Gastroesophageal sphincter (tissue), 4 donors: ENCODE results near the gene FNDC3B. TPM values are rescaled to one million over a fixed set of nuclear protein-coding genes. Genes with fewer than 3 reads are reported as not detected.

ENCODE experiments used
- ATAC-seq: fragments of 150-250 bp; one replicate; pipeline ENCODE4 v1.9.1; 2016; ENCODE audit warnings: mild to moderate bottlenecking, moderate library complexity
- H3K27ac ChIP-seq, 4 donors: fragments of 200-600 bp; sonication (generic) in 3 of 4; 1 replicate in 3 of 4; 2 replicates in 1 of 4; pipeline ENCODE4 v1.5.1; 2016 to 2019
- H3K27me3 ChIP-seq: fragments of 200-600 bp; sonication (generic); one replicate; pipeline ENCODE4 v1.5.1; 2019
- H3K36me3 ChIP-seq, 2 donors: fragments of 200-600 bp; sonication (generic); one replicate each; pipeline ENCODE4 v1.5.1; 2019; ENCODE audit warnings: control low read depth in 1 of 2
- H3K4me1 ChIP-seq, 3 donors: fragments of 200-600 bp; sonication (generic); 1 replicate in 2 of 3; 2 replicates in 1 of 3; pipeline ENCODE4 v1.5.1; 2016 to 2019; ENCODE audit warnings: control low read depth in 2 of 3
- H3K4me3 ChIP-seq, 2 donors: fragments of 200-600 bp; sonication (generic); one replicate each; pipeline ENCODE4 v1.5.1; 2019; ENCODE audit warnings: mild to moderate bottlenecking in 1 of 2, moderate library complexity in 1 of 2
- H3K9me3 ChIP-seq, 3 donors: fragments of 200-600 bp; sonication (generic); one replicate each; pipeline ENCODE4 v1.5.1; 2017 to 2019; ENCODE audit warnings: control low read depth in 2 of 3
- EP300 ChIP-seq: sonication (generic); formaldehyde crosslinking; IDR thresholded peaks from one replicate; pipeline ENCODE4 v1.6.1; 2017; ENCODE audit warnings: antibody characterized with exemption, mild to moderate bottlenecking
- POLR2A ChIP-seq, 2 donors: fragments of 450-650 bp; IDR thresholded peaks; one replicate each; pipeline ENCODE4 v1.6.1; 2017; ENCODE audit warnings: antibody characterized with exemption in 2 of 2, mild to moderate bottlenecking in 2 of 2, moderate library complexity in 1 of 2
- POLR2AphosphoS5 ChIP-seq: sonication (generic); formaldehyde crosslinking; IDR thresholded peaks from one replicate; pipeline ENCODE4 v1.6.1; 2017; ENCODE audit warnings: antibody characterized with exemption
- WGBS, 2 donors: methylation state at CpG; one replicate each; pipeline ENCODE4 v1.1.5; 2018; ENCODE audit warnings: low coverage in 1 of 2; 5-methylcytosine and 5-hydroxymethylcytosine counted together
- total RNA-seq, 4 donors: library from RNA; depleted of rRNA; stranded (reverse); fragments of >200 nt; gene quantifications; one replicate each; pipeline ENCODE4 v1.1.0, GENCODE V29; 2016
- TF ChIP-seq, protein P1 (sequence below), 4 experiments: fragments of 200-600 bp in 2 of 4; fragments of 450-650 bp in 2 of 4; sonication (generic) in 1 of 4; IDR thresholded peaks; one replicate each; pipeline ENCODE4 v1.5.1; 2017 to 2019; ENCODE audit warnings: antibody characterized with exemption in 4 of 4, mild to moderate bottlenecking in 2 of 4, moderate library complexity in 2 of 4

Gene FNDC3B
- total RNA-seq, 4 donors from 2014 or later, result 53.1 to 97.2 (median 70.8) TPM

DNA sequence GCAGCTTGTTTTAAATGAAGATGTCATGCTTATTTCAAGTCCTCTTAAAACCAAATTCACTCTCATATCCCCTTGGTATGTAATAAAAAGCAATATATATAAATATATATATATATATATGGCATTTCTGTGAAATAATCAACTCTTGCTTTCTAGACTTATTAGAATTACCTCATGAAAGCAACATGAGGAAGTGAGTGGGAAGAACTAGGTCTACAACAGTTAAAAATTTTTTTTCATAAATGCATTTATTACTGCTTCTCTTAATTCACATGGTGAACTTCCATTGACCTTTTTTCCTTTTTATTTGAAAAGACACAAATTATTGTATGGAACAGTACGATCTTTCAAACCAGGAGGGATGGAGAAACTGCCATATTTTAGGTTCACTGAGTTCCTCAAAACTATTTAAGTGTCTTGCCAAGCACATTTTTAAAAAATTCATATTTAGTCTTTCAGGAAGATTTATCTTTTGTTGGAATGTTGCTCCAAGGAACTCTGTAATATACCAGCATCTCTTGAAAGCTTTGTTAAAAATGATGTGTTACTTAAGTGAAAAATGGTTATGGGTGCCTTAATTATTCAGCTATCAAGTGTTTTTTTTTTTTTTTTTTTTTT lies 223.7 kb downstream of the FNDC3B start:
- no peak for TF ChIP-seq POLR2AphosphoS5
- no peak for TF ChIP-seq EP300
- TF ChIP-seq, protein P1, sequence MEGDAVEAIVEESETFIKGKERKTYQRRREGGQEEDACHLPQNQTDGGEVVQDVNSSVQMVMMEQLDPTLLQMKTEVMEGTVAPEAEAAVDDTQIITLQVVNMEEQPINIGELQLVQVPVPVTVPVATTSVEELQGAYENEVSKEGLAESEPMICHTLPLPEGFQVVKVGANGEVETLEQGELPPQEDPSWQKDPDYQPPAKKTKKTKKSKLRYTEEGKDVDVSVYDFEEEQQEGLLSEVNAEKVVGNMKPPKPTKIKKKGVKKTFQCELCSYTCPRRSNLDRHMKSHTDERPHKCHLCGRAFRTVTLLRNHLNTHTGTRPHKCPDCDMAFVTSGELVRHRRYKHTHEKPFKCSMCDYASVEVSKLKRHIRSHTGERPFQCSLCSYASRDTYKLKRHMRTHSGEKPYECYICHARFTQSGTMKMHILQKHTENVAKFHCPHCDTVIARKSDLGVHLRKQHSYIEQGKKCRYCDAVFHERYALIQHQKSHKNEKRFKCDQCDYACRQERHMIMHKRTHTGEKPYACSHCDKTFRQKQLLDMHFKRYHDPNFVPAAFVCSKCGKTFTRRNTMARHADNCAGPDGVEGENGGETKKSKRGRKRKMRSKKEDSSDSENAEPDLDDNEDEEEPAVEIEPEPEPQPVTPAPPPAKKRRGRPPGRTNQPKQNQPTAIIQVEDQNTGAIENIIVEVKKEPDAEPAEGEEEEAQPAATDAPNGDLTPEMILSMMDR (IDR thresholded peaks at IDR 0.05), result no peak
- no peak for TF ChIP-seq POLR2A (IDR thresholded peaks at IDR 0.05)
- Histone ChIP-seq H3K27ac (peak overlapping the region in 2 of 4 donors; percentile 81 to 87), H3K9me3 (no peaks in the 10 kb centered on the region), H3K27me3 (no peaks in the 10 kb centered on the region), H3K36me3 (peaks cover 0 to 13% of the 10 kb centered on the region in 2 donors), H3K4me3 (no peak overlapping the region), H3K4me1 (peaks cover 32 to 59% (median 33%) of the 10 kb centered on the region in 3 donors)
- ATAC-seq, result no peak
- 17 to 56% methylated on average over 1 of the region's 1 CpG for WGBS, 2 donors

- Histone ChIP-seq H3K9me3 (no peaks in the 10 kb centered on the region), H3K4me1 (peaks cover 24 to 51% (median 25%) of the 10 kb centered on the region in 3 donors), H3K27ac (peak overlapping the region in 1 of 4 donors; percentile 17), H3K27me3 (no peaks in the 10 kb centered on the region), H3K36me3 (peaks cover 0 to 13% of the 10 kb centered on the region in 2 donors), H3K4me3 (no peak overlapping the region)
- WGBS, 2 donors, result 89 to 92% methylated on average over 3 to 6 of the region's 7 CpGs
- ATAC-seq, result no peak
- TF ChIP-seq POLR2AphosphoS5 (no peak), POLR2A (IDR thresholded peaks at IDR 0.05) (no peak), EP300 (no peak)
- TF ChIP-seq, protein P1 (IDR thresholded peaks at IDR 0.05), result no peak
Measured at GRCh38 chr3:172263781-172264486, 224.6 kb downstream of the FNDC3B start.

DNA sequence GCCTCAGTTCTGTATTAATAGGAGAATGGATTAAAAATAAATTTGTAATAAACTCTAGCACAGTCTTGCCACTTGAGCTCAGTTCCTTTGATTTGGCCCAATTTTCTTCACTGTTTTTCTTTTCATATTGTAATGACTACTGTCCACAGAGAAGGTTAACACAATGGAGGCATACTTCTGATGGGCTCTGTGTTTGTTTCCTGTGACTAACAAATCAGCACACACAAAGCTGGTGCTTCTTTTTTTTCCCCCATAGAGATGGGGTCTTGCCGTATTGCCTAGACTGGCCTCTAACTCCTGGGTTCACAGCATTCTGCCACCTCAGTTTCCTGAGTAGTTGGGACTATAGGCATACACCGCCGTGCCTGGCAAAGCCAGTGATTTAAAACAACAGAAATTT lies 226.7 kb downstream of the FNDC3B start:
- Histone ChIP-seq H3K4me1 (peaks cover 5 to 30% (median 10%) of the 10 kb centered on the region in 3 donors), H3K4me3 (no peak overlapping the region), H3K27ac (no peak overlapping the region), H3K27me3 (no peaks in the 10 kb centered on the region), H3K36me3 (peaks cover 0 to 21% of the 10 kb centered on the region in 2 donors), H3K9me3 (no peaks in the 10 kb centered on the region)
- no peak for TF ChIP-seq POLR2AphosphoS5
- no peak for TF ChIP-seq EP300
- no peak for TF ChIP-seq POLR2A (IDR thresholded peaks at IDR 0.05)
- TF ChIP-seq, protein P1 (IDR thresholded peaks at IDR 0.05), result no peak
- WGBS, 2 donors, result 100% methylated on average over 2 of the region's 3 CpGs
- ATAC-seq, result no peak

- no peak for ATAC-seq
- H3K27ac ChIP-seq, result no peak overlapping the region
- WGBS, 2 donors, result 59 to 65% methylated on average over 3 of the region's 3 CpGs
- H3K4me1 ChIP-seq, result peaks cover 0 to 12% (median 0%) of the 10 kb centered on the region in 3 donors
- H3K36me3 ChIP-seq, result peaks cover 0 to 21% of the 10 kb centered on the region in 2 donors
- H3K4me3 ChIP-seq, result no peak overlapping the region
- no peaks in the 10 kb centered on the region for H3K9me3 ChIP-seq
- no peak for TF ChIP-seq POLR2AphosphoS5
- TF ChIP-seq, protein P1 (IDR thresholded peaks at IDR 0.05), result no peak
- TF ChIP-seq POLR2A (IDR thresholded peaks at IDR 0.05), result no peak
- no peak for TF ChIP-seq EP300
- no peaks in the 10 kb centered on the region for H3K27me3 ChIP-seq
Measured at GRCh38 chr3:172268425-172268824, 229.0 kb downstream of the FNDC3B start.
